GM12892 (cell line): Measurements from ENCODE around the gene DENND2C.

ENCODE experiments used
- POLR2A ChIP-seq: IDR thresholded peaks from 2 replicates; pipeline ENCODE4 v1.6.1; 2011; ENCODE audit warnings: low read depth, low read length, control low read depth
- POLR2AphosphoS5 ChIP-seq: IDR thresholded peaks from 2 replicates; pipeline ENCODE4 v1.6.1; 2011; ENCODE audit warnings: low read depth, low read length, control low read depth
- TAF1 ChIP-seq: IDR thresholded peaks from 2 replicates; pipeline ENCODE4 v1.6.1; 2011; ENCODE audit warnings: low read depth, mild to moderate bottlenecking, control low read depth, low read length, borderline replicate concordance

DNA sequence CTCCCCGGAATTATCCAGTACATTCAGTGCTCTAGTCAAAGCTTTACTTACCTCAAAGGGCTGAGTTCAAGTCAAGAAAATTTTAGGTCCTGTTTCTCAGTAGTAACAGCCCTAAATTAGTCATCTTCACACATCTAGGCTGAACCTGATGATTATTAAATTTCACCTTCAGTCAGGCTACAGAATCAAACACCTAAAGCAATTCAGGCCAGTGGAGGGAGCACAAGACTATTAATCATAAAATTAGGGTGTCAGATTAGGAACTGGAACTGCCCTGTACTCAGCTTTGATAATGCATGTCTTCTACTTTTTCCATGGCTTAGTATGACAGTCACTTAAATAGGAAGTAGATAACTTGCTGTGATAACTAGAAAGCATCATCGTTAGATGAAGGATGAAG, 60.0 kb downstream of the DENND2C start:
- TF ChIP-seq POLR2A, result no peak
- no peak for TF ChIP-seq POLR2AphosphoS5
- no peak for TF ChIP-seq TAF1
